ENCODE measurements around the gene CDCA4.

CDCA4 gene

GRCh38 chr14:104968153-104968527 is 52.7 kb downstream of the CDCA4 start:
- no peak for DNase-seq (ENCODE audit: low read depth)
- no peak overlapping the region for H3K4me3 ChIP-seq (ENCODE audit: low read depth, low read length)

GRCh38 chr14:104967386-104968152 is 53.3 kb downstream of the CDCA4 start:
- no peak for TF ChIP-seq CTCF (IDR thresholded peaks at IDR 0.05; ENCODE audit: insufficient read depth, low read depth, low read length, missing control alignments)
- no peak overlapping the region for H3K4me3 ChIP-seq (ENCODE audit: low read depth, low read length)
- no peak for DNase-seq (ENCODE audit: low read depth)

More at GRCh38 chr14:104968153-104968527, 52.7 kb downstream of the CDCA4 start:
- TF ChIP-seq CTCF (IDR thresholded peaks at IDR 0.05; ENCODE audit: insufficient read depth, low read depth, low read length, missing control alignments) = no peak

GRCh38 chr14:104966981-104967385 is 53.9 kb downstream of the CDCA4 start:
- no peak overlapping the region for H3K4me3 ChIP-seq (ENCODE audit: low read depth, low read length)
- TF ChIP-seq CTCF (IDR thresholded peaks at IDR 0.05; ENCODE audit: insufficient read depth, low read depth, low read length, missing control alignments) = no peak
- no peak for DNase-seq (ENCODE audit: low read depth)

GRCh38 chr14:104966261-104966865 is 54.5 kb downstream of the CDCA4 start:
- H3K4me3 ChIP-seq (ENCODE audit: low read depth, low read length) = no peak overlapping the region
- DNase-seq (ENCODE audit: low read depth) = no peak
- no peak for TF ChIP-seq CTCF (IDR thresholded peaks at IDR 0.05; ENCODE audit: insufficient read depth, low read depth, low read length, missing control alignments)

- no peak for TF ChIP-seq CTCF (IDR thresholded peaks at IDR 0.05; ENCODE audit: insufficient read depth, low read depth, low read length, missing control alignments)
- no peak for DNase-seq (ENCODE audit: low read depth)
- H3K4me3 ChIP-seq (ENCODE audit: low read depth, low read length) = no peak overlapping the region
Observed at GRCh38 chr14:104965561-104966231, 55.2 kb downstream of the CDCA4 start.

- no peak overlapping the region for H3K4me3 ChIP-seq (ENCODE audit: low read depth, low read length)
- DNase-seq (ENCODE audit: low read depth) = no peak
- no peak for TF ChIP-seq CTCF (IDR thresholded peaks at IDR 0.05; ENCODE audit: insufficient read depth, low read depth, low read length, missing control alignments)
Observed at GRCh38 chr14:104964546-104964945, 56.3 kb downstream of the CDCA4 start.

All from GM12865 (cell line).